HG03159 (cell line): ENCODE results near the gene VSIR.

Experiments used
- ATAC-seq: cut with Tn5 transposase; IDR thresholded peaks from one replicate; pipeline ENCODE4 v1.9.1; 2021; ENCODE audit warnings: mild to moderate bottlenecking, moderate library complexity; ENCODE audit not compliant: unreplicated experiment

The VSIR gene

GRCh38 chr10:71783917-71784678 lies 10.8 kb upstream of the VSIR start:
- no peak for ATAC-seq

- no peak for ATAC-seq
These were observed 9.7 kb upstream of the VSIR start for GRCh38 chr10:71782917-71783490.

- no peak for ATAC-seq
These were observed 9.0 kb upstream of the VSIR start for GRCh38 chr10:71782221-71782916.

- no peak for ATAC-seq
These were observed 7.4 kb upstream of the VSIR start for GRCh38 chr10:71780719-71781118.

DNA sequence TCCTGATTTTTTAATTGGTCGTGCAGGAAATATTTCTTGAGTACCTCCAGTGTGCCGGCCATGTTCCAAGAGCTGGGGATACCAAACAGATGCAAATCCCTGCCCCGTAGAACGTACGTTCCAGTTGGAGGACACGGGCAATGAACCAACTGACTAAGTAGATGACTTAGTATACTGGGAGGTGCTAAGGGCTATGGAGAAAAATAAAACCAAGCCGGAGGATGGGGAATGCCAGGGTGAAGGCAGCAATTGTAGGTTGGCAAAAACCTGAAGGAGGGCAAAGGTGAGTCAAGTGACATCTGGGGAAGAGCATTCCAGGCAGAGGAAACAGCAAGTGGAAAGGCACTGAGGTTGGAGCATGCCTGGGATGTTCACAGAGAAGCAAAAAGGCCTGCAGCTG lies 6.8 kb upstream of the VSIR start:
- no peak for ATAC-seq

DNA sequence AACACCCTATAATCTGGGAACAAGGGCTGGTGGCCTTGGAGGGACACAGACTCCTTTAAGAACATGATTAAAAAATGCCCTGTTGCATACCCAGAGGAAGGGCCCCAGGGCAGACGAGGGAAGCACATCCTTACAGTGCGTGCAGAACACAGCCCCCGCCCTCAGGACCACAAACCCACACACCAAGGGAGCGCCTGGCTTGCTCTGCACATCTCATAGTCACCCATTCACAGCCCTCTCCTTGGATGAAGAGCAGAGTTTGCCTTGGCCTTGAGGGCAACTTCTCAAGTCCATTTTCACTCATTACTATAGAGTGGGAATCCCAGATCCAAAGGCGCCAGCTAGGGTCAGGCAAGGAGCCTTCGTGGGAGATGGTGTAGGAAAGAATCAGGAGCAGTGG lies 6.3 kb upstream of the VSIR start:
- ATAC-seq: no peak

- ATAC-seq: no peak
These were observed 4.9 kb upstream of the VSIR start for GRCh38 chr10:71778071-71778825.

- ATAC-seq: no peak
These were observed 4.1 kb upstream of the VSIR start for GRCh38 chr10:71777213-71777985.

- ATAC-seq: no peak
These were observed 3.2 kb upstream of the VSIR start for GRCh38 chr10:71776481-71776925.

DNA sequence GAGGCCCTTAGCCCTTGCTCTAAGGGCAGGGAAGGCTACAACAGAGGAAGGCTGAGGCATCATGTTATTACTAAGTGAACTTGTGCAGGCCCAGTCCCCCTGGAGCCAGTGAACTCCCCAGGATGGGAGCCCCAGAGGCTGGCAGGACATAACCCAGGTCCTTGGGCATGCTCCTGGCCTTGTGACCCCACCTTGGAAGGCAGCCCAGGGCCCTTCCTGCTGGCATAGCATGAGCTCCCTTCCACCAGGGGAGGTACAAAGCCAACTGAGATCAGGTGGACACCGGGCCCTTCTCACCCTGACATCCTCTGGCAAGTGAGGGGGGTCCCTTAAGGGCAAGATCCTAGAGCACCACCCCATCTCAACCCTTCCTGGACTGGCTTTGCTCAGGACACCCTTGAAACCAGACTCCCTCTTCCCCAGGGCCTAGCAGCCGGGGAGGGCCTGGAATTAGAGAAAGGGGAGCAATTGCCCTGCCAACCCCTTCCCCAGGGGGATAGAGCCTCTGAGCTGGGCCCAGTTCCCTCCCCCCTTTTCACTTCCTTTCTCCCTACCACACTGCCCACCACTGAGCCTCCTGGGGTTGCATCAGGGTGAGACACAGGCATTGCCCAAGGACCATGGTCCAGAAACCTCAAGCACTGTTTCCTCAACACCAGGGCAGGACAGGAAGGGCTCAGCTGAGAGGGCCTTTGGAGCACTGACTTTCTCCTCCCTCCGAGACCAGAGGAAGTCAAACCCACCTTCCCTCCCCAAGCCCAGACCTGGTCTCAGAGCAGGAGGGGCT lies 1.8 kb upstream of the VSIR start:
- no peak for ATAC-seq

GRCh38 chr10:71772832-71773220 lies 494 bp downstream of the VSIR start:
- ATAC-seq: no peak

DNA sequence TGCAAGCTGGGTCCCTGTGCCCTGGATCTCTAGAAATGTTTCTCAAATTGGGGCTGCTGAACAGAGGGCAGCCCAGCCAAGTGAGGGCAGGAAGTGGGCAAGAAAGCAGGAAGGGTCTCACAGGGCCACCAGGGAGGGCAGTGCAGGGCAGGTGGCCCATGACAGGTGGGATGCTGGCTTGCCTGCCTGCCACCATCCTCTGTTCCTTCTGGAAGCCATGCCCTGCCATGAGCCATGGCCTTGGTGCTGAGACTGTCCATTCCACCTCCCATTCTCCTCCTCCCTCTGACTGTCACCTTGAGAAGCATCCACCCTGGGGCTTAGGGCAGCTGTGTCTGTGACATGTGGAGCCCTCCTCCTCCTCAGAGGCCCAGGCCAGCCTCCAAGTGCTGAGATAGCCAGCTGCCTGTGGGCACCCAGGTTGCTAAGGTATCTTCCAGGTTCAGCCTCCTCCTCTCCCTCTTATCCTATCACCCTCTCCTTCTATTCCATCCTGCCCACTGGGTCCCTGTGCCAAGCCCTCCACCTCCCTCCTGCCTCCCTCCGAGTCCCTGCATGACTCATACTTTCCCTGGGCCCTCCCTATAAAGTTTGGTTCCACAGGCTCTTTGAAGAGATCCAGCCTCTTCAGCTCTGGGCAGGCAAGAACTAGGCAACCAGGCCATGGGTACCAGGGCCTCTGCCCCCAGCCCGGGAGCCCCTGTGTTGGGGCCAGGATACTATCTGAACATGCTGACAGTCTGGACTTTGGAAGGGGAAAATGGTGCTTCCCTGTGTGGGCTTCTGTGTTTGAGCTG lies 1.3 kb downstream of the VSIR start:
- ATAC-seq: no peak

- ATAC-seq: no peak
These were observed 2.1 kb downstream of the VSIR start for GRCh38 chr10:71771204-71771603.

DNA sequence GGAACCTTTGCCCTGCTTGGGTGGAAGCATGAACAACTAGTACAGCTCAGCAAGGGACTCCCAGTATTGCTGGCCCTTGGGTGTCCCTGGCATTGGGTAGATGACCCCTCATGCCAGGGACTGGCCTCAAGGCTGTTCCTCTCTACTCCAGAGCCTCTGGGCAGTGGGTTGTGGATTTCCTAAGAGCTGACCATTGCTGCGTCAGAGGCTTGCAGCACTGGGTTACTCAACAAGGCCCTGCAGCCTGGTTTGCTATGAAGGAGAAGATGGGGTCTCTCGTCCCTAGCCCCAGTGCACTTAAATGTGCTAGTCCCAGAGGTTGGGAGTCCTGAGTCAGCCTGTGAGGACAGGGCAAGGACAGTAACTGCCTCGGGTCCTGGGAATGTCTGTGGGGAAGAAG lies 2.5 kb downstream of the VSIR start:
- ATAC-seq: no peak

- ATAC-seq: no peak
These were observed 3.1 kb downstream of the VSIR start for GRCh38 chr10:71770255-71770654.

DNA sequence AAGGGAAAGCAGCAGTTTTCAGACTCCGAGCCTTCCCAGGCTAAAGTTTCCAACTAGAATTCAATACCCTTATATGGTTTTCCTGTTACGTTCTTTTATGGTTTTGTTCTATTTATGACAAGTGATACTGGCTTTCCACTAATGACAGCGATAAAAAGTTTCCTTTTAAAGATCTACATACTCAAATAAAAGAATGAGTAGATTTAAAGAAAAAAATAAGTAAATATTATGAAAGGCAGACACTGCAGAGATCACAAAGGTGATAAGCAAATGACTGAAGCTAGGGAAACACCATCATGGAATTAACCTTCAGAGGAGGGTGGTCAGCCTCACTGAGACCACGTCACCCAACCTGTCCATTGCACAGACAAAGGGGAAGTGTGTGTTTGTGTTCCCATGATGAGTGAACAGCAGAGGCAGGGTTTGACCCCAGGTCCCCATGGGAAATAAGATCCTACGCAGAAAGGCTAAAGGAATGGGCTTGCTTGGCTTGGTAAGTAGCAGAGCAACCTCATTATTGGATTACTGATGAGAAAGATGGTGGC lies 4.0 kb downstream of the VSIR start:
- peak; percentile 8 for ATAC-seq

- ATAC-seq: no peak
These were observed 5.8 kb downstream of the VSIR start for GRCh38 chr10:71767420-71768035.

GRCh38 chr10:71766717-71767419 lies 6.5 kb downstream of the VSIR start:
- no peak for ATAC-seq
